Prostate gland (tissue), 2 donors: ENCODE data around the gene BCL7A.

ENCODE experiments used
- CTCF ChIP-seq, 4 experiments: fragments of 200-600 bp in 2 of 4; fragments of 450-650 bp in 2 of 4; sonication (generic) in 2 of 4; IDR thresholded peaks; 1 replicate in 3 of 4; 2 replicates in 1 of 4; pipeline ENCODE4 v1.5.1; 2016 to 2019; ENCODE audit warnings: antibody characterized with exemption in 4 of 4, mild to moderate bottlenecking in 2 of 4, moderate library complexity in 2 of 4
- POLR2A ChIP-seq: fragments of 450-650 bp; IDR thresholded peaks from one replicate; pipeline ENCODE4 v1.6.1; 2016; ENCODE audit warnings: antibody characterized with exemption, mild to moderate bottlenecking
- POLR2AphosphoS5 ChIP-seq: sonication (generic); formaldehyde crosslinking; IDR thresholded peaks from one replicate; pipeline ENCODE4 v1.6.1; 2017; ENCODE audit warnings: antibody characterized with exemption

GRCh38 chr12:122003651-122004611 lies 17.8 kb upstream of the BCL7A start:
- TF ChIP-seq CTCF (IDR thresholded peaks at IDR 0.05) (no peak), POLR2AphosphoS5 (no peak), POLR2A (no peak)
